Activated CD8-positive, alpha-beta memory T cell treated with anti-CD3 and anti-CD28 coated beads, Interleukin-2, amount 50 U/mL, for 1 hour (primary cell): ENCODE data around the gene SAMM50.

Experiments used
- DNase-seq: peaks from one replicate; pipeline ENCODE4 v3.0.0-alpha.2; 2020; ENCODE audit errors: extremely low read depth

The SAMM50 gene

GRCh38 chr22:43945632-43946383 lies 9.4 kb upstream of the SAMM50 start:
- DNase-seq: no peak

DNA sequence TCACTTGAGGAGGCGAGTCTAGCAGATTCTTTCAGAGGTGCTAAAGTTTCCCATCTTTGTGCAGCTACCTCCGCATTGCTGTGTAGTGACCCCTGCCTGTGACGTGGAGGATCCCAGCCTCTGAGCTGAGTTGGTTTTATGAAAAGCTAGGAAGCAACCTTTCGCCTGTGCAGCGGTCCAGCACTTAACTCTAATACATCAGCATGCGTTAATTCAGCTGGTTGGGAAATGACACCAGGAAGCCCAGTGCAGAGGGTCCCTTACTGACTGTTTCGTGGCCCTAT lies 8.9 kb upstream of the SAMM50 start:
- DNase-seq: no peak

- DNase-seq: no peak
These were observed 6.3 kb upstream of the SAMM50 start for GRCh38 chr22:43948836-43949406.

DNA sequence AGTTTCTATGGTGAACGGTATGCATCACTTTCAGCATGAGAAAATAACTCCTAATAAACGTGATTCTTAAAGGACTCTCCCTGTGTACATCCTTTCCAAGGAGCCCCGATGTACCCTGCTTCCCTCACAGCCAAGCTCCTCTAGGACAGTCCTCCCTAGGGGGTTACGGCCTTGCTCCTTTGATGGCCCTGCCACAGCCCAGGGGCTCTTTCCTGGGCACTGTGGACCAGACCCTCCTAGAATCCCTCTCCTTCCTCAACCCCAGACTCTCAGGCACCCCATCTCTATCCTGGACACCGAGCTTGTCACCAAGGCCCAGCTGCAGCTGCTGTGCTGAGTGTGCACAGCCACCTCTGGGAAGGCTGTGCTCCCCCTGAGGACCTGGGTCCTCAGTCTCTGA lies 3.9 kb upstream of the SAMM50 start:
- DNase-seq: no peak

GRCh38 chr22:43951966-43952365 lies 3.3 kb upstream of the SAMM50 start:
- DNase-seq: no peak

DNA sequence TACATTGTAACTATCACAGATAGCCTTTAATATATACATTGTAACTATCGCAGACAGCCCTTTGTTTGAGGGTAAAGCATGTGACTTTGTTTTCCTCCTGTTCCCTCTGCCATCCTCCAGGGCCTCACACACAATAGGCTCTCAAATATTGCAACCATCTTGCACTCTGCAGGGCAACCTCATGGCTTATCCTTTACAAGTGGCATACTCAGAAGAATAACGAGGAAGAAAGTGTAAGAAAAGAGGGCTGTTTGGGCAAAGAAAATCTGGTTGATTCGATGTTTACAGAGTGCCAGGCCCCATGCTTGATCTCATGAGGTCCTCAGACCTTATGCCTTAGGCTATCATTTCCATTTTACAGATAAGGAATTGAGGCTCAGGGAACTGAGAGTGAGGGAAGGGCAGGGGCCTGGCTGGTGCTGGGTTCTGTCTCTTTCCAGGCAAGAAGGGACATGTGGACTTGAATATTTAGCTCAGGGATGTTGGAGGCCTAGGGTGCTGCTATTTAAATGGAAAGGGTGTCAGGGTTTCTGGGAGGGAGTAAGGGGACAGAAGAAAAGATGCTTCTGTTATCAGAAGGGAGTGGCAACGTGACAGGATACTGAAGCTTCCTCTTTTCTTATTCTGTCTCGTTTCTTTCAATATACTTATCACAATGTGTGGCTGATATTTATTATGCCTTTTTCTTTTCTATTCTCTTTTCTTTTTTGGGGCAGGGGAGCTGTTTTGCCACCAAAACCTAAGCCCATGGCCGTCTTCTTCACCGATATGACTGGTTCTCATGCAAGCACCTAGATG lies 1.1 kb upstream of the SAMM50 start:
- no peak for DNase-seq

GRCh38 chr22:43955883-43956782 lies 891 bp downstream of the SAMM50 start:
- DNase-seq: no peak

DNA sequence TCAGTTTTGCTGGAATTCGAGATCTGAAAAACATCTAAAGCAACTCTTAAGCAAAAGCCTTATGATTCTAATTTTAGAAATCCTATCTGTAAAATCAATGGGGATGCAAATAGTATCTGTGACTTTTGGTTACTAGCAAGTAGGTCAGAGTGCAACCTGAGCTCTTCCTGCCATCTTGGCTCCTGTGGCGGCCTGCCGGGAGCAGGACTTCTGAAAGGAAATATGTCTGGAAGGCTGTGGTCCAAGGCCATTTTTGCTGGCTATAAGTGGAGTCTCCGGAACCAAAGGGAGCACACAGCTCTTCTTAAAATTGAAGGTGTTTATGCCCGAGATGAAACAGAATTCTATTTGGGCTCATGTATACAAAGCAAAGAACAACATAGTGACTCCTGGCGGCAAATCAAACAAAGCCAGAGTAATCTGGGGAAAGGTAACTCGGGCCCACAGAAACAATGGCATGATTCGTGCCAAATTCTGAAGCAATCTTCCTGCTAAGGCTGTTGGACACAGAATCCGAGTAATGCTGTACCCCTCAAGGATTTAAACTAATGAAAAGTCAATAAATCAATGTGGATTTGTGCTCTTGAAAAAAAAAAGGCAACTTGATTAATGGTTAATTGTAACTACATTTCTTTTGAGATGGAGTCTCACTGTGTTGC lies 1.7 kb downstream of the SAMM50 start:
- DNase-seq: no peak

GRCh38 chr22:43957871-43958270 lies 2.6 kb downstream of the SAMM50 start:
- no peak for DNase-seq

GRCh38 chr22:43964314-43964857 lies 9.1 kb downstream of the SAMM50 start:
- no peak for DNase-seq

GRCh38 chr22:43967069-43967468 lies 11.8 kb downstream of the SAMM50 start:
- DNase-seq: no peak

DNA sequence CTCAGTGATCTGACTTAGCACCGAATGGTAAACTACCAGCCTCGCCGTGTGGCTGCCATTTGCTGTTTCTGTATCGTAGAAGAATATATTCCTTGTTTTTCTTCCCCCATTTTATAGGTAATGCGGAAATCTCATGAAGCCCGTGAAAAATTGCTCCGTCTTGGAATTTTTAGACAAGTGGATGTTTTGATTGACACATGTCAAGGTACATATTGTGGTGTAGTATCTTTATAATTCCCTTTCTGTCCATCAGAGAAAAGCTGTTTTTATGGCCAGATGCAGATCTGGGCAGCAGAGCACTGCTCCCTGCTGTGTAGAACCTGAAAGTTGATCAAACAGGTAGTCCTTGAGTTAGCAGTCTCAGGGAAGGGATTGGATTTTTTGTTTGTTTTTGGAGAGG lies 13.4 kb downstream of the SAMM50 start:
- DNase-seq: no peak

DNA sequence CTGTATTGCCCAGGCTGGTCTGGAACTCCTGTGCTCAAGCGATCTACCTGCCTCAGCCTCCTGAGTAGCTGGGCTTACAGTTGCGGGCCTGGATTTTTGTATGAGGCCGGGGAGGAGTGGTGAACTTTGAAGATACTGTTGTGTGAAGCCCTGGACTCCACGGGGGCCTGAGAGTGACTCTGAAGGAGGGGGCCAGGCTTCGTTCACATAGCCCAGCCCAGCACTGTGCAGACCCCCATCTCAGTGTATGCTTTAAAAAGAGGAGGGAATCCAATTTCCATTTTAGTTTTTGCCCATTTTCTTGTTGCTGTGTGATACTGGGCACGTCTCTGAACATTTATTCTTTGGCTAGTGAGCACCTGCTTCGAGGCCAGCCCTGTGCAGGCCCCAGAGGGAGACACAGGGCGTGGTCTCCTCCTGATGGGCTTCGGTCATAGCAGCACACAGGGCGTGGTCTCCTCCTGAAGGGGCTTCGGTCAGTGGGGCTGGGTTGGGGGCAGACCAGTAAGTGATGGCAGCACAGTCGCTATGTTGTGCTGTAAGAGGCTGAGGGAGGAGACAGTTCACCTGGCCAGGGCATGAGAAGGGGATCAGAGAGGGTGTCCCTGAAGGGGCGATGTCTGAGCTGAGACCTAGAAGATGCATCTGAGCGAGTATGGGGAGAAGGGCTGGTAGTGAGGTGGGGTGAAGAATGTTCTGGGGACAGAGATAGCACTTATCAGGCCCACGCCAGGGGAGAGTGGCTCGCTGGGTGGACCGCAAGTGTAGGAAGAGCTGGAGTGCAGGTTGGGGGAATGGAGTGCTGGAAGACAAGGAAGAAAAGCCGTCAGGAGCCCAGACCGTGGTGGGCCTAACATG lies 14.0 kb downstream of the SAMM50 start:
- no peak for DNase-seq

GRCh38 chr22:43969989-43970755 lies 14.9 kb downstream of the SAMM50 start:
- DNase-seq: no peak

DNA sequence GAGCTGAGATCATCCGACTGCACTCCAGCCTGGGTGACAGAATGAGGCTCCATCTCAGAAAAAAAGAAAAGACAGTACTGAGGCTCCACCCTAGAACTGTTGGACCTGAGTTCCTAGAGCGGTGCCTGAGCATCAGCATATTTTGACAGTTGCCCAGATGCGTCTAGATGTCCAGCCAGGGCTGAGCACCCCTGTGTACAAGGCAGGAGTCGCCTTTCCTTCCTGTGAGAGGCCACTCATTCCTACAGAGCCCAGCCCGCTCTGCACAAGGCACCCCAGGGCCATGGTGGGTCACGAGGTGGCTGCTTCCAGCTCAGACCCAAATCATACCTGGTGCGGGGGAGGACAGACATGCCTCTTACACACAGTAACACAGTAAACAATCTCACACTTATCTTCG lies 15.9 kb downstream of the SAMM50 start:
- DNase-seq: no peak

DNA sequence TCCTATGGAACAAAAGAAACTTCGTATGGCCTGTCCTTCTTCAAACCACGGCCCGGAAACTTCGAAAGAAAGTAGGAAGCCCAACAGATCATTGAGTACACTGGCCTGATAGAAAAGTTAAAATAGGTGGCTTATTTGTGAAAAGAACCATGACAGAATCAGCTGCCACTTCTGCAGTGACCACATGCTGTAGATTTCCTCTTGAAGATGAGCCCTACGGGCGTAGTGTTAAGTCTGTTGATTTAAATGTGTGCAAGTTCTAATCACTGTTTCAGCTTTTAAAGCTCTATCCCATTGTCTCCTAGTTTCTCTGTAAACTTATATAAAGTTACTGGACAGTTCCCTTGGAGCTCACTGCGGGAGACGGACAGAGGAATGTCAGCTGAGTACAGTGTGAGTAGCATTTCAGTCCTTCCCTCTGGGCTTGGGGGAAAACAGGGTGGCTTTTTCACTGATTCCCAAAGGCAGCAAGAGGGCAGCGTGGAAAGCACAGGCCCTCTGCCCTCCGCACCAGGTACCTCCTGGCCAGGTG lies 17.8 kb downstream of the SAMM50 start:
- no peak for DNase-seq

DNA sequence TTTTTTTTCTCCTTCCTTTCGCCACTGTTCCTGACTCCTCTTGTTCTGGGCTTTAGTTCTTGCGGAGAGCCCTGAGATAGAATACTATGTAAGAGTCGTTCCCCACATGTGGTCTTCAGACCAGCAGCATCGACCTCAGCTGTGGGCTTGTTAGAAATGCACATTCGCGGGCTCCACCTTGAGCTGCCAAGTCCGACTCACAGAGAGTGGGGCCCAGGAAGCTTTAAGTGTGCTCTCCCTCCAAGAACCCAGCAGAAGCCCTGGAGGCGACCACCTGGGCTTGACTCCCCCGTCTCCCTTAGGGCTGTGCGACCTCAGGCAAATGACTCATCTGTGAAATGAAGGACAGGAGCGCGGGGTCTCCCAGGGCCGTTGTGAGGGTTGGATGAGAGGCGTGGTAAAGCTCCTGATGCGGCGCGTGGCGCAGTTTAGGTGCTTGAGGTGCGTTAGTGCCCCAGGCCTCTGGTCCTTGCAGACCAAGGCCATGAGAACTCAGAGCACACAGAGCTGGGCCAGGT lies 18.8 kb downstream of the SAMM50 start:
- no peak for DNase-seq

- DNase-seq: no peak
These were observed 19.8 kb downstream of the SAMM50 start for GRCh38 chr22:43975041-43975440.
